Choroid plexus epithelial cell (primary cell): Measurements from ENCODE around the gene RMC1.

Experiments
- DNase-seq: peaks from one replicate; pipeline ENCODE4 v3.0.0-alpha.2; 2010; ENCODE audit warnings: low read depth
- H3K4me3 ChIP-seq: 2 replicates; pipeline ENCODE4 v1.5.1; 2011; ENCODE audit warnings: low read depth, mild to moderate bottlenecking, control low read depth, low read length, moderate library complexity
- CTCF ChIP-seq: conservative IDR thresholded peaks from 2 replicates; pipeline ENCODE4 v1.5.1; 2011; ENCODE audit warnings: low read depth, mild to moderate bottlenecking, control low read depth, inconsistent platforms, low read length, moderate library complexity

The RMC1 gene

GRCh38 chr18:23512641-23513040 lies 9.3 kb downstream of the RMC1 start:
- peak; percentile 60 for DNase-seq
- H3K4me3 ChIP-seq, result no peak overlapping the region
- no peak for TF ChIP-seq CTCF

DNA sequence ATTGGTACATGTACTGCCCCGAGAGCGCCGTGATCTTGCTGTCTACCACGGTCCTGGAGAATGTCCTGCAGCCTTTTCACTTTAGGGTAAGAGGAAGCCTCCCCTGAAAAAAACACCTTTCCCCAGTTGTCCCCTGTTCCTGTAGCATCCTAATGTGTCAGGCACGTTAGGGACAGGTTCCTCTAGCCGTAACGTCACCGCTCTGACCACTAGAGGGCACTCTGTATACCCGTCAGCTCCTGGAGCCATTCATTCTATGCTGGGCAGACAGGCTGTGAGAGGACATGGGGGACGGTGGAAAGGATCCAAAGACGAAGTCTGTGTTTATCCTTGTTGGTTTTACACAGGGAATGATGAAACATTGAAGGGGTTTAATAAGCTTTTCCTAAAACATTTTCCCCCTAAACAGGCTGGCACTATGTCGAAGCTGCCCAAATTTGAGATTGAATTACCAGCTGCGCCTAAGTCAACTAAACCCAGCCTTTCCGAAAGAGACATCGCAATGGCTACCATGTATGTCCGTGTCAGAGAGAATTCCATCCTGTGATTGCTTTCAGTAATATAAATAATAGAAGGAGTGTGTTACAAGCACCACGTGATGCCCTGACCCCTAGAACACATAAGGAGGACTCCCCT lies 12.7 kb downstream of the RMC1 start:
- peak; percentile 87 for DNase-seq

DNA sequence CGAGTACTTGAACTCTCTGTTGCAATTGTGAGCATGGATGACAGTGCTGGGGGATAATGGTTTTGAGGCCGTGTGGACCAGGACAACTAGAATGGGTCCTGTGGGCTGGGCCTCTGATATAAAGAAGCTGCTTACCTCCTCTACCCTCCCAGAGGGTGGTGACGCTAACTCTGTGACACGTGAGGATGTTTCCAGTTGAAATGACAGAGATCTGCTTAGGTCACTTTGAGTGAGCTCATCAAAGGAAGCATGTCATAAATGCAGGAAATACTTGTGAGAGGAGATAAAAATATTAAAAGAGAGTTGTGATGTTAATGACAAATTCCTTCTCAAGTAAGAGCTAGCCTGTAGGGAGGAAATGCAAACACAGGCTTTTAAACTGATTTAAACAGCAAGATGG lies 16.4 kb downstream of the RMC1 start:
- TF ChIP-seq CTCF, result no peak
- H3K4me3 ChIP-seq, result no peak overlapping the region
- no peak for DNase-seq

More for the DNA sequence above, 12.7 kb downstream of the RMC1 start:
- peak; percentile 96 for TF ChIP-seq CTCF
- no peak overlapping the region for H3K4me3 ChIP-seq

DNA sequence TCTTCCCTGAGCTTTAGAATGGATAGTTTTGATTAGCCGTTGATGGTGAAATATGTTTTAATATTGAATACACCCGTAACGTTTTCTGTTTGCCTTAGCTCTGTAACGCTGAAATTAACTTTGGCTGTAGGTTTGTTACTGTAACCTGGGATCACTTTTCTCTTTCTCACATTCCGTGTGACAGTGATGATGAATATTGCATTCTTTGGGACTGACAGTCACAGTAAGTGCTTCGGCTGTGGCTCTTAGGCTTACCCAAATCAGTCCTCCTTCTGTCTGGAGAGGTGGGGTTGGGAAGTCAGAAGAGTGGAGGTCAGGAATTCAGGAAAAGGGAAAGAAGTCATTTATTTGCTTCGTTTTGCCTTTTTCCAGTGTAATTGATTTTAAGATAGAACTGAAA lies 18.0 kb downstream of the RMC1 start:
- no peak for TF ChIP-seq CTCF
- DNase-seq, result no peak
- H3K4me3 ChIP-seq, result no peak overlapping the region

DNA sequence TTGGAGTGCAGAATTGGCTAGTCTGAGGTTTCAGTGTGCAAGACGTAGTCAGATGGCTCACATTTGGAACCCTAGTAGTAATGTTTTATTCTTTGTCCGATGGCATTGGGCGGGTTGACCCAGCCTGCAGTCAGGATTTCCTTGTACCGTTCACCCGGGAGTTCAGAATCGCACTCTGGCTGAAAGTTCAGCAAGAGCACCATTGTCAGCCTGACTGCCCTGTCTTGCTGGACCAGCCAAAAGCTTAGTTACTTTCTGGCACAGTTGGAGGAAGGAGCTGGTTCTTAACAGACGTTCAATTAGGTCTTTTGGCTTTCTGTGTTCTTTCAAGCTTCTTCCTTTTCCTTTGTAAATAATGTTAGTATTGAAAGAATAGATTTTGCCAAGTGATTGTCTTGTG lies 18.6 kb downstream of the RMC1 start:
- no peak overlapping the region for H3K4me3 ChIP-seq
- no peak for TF ChIP-seq CTCF
- DNase-seq, result no peak

DNA sequence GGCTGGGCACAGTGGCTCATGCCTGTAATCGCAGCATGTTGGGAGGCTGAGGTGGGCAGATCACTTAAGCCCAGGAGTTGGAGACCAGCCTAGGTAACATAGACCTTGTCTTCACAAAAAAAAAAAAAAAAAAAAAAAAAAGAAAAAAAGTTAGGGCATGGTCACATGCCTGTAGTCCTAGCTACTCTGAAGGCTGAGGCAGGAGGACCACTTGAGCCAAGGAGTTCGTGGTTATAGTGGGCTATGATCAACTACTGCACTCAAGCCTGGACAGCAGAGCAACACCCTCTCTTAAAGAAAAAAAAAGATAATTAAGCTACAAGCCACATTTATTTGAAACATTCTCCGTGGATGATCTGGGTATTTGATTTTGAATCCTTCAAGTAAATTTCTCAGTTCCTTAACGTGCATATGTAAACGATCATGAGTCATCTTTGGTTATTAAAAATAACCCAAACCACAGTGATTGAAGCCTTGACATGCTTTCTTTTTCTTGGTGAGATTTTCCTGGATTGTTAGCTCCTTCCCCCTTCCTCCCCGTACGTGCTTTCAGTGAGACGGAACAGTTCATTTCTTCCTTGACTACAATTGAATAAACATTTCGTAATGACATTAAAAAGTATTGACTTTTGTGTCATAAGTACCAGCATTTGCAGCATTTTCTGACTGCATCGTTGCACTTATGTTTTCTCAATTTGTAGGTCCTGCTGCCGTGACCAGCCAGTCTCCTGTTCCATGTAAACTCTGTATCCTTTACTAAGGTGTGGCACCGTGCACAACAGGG lies 20.3 kb downstream of the RMC1 start:
- TF ChIP-seq CTCF, result no peak
- peak; percentile 36 for DNase-seq
- H3K4me3 ChIP-seq, result no peak overlapping the region
